CD4-positive, CD25-positive, alpha-beta regulatory T cell (primary cell): ENCODE measurements around the gene NFKBIB. TPM values are rescaled to one million over a fixed set of nuclear protein-coding genes. Genes with fewer than 3 reads are reported as not detected.
A peak's percentile ranks its signal among the peaks of the same experiment; 100 is the strongest.

Source experiments
- ATAC-seq, 2 donors: fragments of 150-1000 bp; cut with Tn5 transposase; one replicate each; pipeline ENCODE4 v1.10.0; 2021; ENCODE audit warnings: low read depth in 2 of 2, moderate number of reproducible peaks in 2 of 2, moderate library complexity in 1 of 2
- DNase-seq, 3 donors: peaks; one replicate each; pipeline versions ENCODE4 v3.0.0 to v3.0.0-alpha.2; 2012 to 2022; ENCODE audit warnings: mixed read lengths in 1 of 3
- H3K27ac ChIP-seq: one replicate; pipeline ENCODE4 v1.7.0; 2013; ENCODE audit warnings: mild to moderate bottlenecking, low read length; ENCODE audit not compliant: insufficient read depth, poor library complexity, severe bottlenecking
- H3K27me3 ChIP-seq: one replicate; pipeline ENCODE4 v1.7.0; 2013; ENCODE audit warnings: low read length; ENCODE audit not compliant: control insufficient read depth, insufficient read depth
- H3K36me3 ChIP-seq: one replicate; pipeline ENCODE4 v1.7.0; 2013; ENCODE audit warnings: mild to moderate bottlenecking, low read length, moderate library complexity; ENCODE audit not compliant: control insufficient read depth, insufficient read depth
- H3K4me1 ChIP-seq: 2 replicates; pipeline ENCODE4 v1.7.0; 2013; ENCODE audit warnings: mild to moderate bottlenecking, low read length; ENCODE audit not compliant: insufficient read depth, control insufficient read depth, poor library complexity, severe bottlenecking
- H3K4me3 ChIP-seq: one replicate; pipeline ENCODE4 v1.7.0; 2013; ENCODE audit warnings: low read depth, mild to moderate bottlenecking, low read length, moderate library complexity
- H3K9me3 ChIP-seq, 2 experiments: 1 replicate in 1 of 2; 2 replicates in 1 of 2; pipeline ENCODE4 v1.7.0; 2013; ENCODE audit warnings: low read length in 2 of 2, mild to moderate bottlenecking in 1 of 2, moderate library complexity in 1 of 2; ENCODE audit not compliant: control insufficient read depth in 2 of 2
- H3K27ac Mint-ChIP-seq, 3 donors: one replicate each; pipeline ENCODE4 v1.8.0; 2020 to 2022; ENCODE audit warnings: mild to moderate bottlenecking in 3 of 3, mixed read lengths in 3 of 3, moderate library complexity in 2 of 3
- H3K27me3 Mint-ChIP-seq: one replicate; pipeline ENCODE4 v1.8.0; 2022; ENCODE audit warnings: mild to moderate bottlenecking, mixed read lengths
- H3K36me3 Mint-ChIP-seq: one replicate; pipeline ENCODE4 v1.8.0; 2020; ENCODE audit warnings: mixed read lengths
- H3K4me1 Mint-ChIP-seq, 4 donors: one replicate each; pipeline ENCODE4 v1.8.0; 2020 to 2022; ENCODE audit warnings: mixed read lengths in 4 of 4, mild to moderate bottlenecking in 1 of 4
- H3K4me3 Mint-ChIP-seq, 4 donors: one replicate each; pipeline ENCODE4 v1.8.0; 2020 to 2022; ENCODE audit warnings: mild to moderate bottlenecking in 4 of 4, mixed read lengths in 4 of 4, moderate library complexity in 3 of 4
- H3K9me3 Mint-ChIP-seq, 7 donors: one replicate each; pipeline ENCODE4 v1.8.0; 2020 to 2022; ENCODE audit warnings: mixed read lengths in 7 of 7, mild to moderate bottlenecking in 3 of 7, moderate library complexity in 2 of 7
- polyA plus RNA-seq, 4 donors: library from polyadenylated mRNA; unstranded; fragments of 300-500 nt; fragmentation: Illumina TruSeq; gene quantifications; one replicate each; pipeline ENCODE4 v1.2.3, GENCODE V29; 2021
- total RNA-seq: library from RNA; stranded (reverse); gene quantifications from one replicate; pipeline ENCODE4 v1.2.3, GENCODE V29; 2022

The NFKBIB gene
- 57.7 TPM for total RNA-seq
- polyA plus RNA-seq, result 10 to 100 TPM in 3 of 4 donors, 1 to 10 TPM in 1; 9.0 to 18.9 (median 11.9) TPM

GRCh38 chr19:38899447-38900201 is at the start of gene NFKBIB, which contains the start of gene SIRT2:
TSS of gene NFKBIB (plus strand) at chr19:38899969. CDS start at chr19:38900033, 64 bp downstream.
TSS of gene SIRT2 (minus strand) at chr19:38899618. CDS start at chr19:38899521, 97 bp downstream.
- Histone ChIP-seq H3K27ac (peak within 1 kb of the TSS; percentile 99), H3K9me3 (no peaks in the 10 kb centered on the region), H3K36me3 (peaks cover 3% of the 10 kb centered on the region), H3K4me3 (peak within 1 kb of the TSS; percentile 92), H3K27me3 (no peaks in the 10 kb centered on the region), H3K4me1 (peaks cover 32% of the 10 kb centered on the region)
- DNase-seq (peak; percentile 99 to 100 (median 100)), ATAC-seq (peak; percentile 92 to 93)
- H3K27me3 Mint-ChIP-seq, result no peaks in the 10 kb centered on the region
- H3K36me3 Mint-ChIP-seq, result peaks cover 9% of the 10 kb centered on the region
- H3K4me3 Mint-ChIP-seq, result peak within 1 kb of the TSS; percentile 91 to 99 (median 95)
- H3K4me1 Mint-ChIP-seq, result peaks cover 6 to 64% (median 33%) of the 10 kb centered on the region in 4 donors
- peak within 1 kb of the TSS; percentile 95 to 99 (median 97) for H3K27ac Mint-ChIP-seq
- peaks cover 0 to 1% (median 0%) of the 10 kb centered on the region in 7 donors for H3K9me3 Mint-ChIP-seq

GRCh38 chr19:38850436-38850975 is 49.3 kb upstream of the NFKBIB start:
- Mint-ChIP-seq H3K27ac (peak overlapping the region; percentile 96 to 99 (median 99)), H3K4me3 (peak overlapping the region; percentile 84 to 98 (median 96)), H3K4me1 (peaks cover 0 to 62% (median 30%) of the 10 kb centered on the region in 4 donors), H3K9me3 (no peaks in the 10 kb centered on the region), H3K27me3 (peaks cover 10% of the 10 kb centered on the region), H3K36me3 (peaks cover 27% of the 10 kb centered on the region)
- Histone ChIP-seq H3K4me1 (peaks cover 60% of the 10 kb centered on the region), H3K27me3 (no peaks in the 10 kb centered on the region), H3K36me3 (peaks cover 24% of the 10 kb centered on the region), H3K4me3 (peak overlapping the region; percentile 94), H3K27ac (peak overlapping the region; percentile 95), H3K9me3 (no peaks in the 10 kb centered on the region)
- ATAC-seq, result peak; percentile 79 to 82
- DNase-seq, result peak; percentile 98 to 100 (median 99)

- DNase-seq, result peak in 1 of 3 donors; percentile 35
- H3K27me3 Mint-ChIP-seq, result peaks cover 10% of the 10 kb centered on the region
Observed at GRCh38 chr19:38850976-38851621, 48.7 kb upstream of the NFKBIB start.

GRCh38 chr19:38851622-38852230 is 48.0 kb upstream of the NFKBIB start:
- no peaks in the 10 kb centered on the region for H3K27me3 ChIP-seq
- Mint-ChIP-seq H3K27ac (peak overlapping the region; percentile 96 to 99 (median 99)), H3K36me3 (peaks cover 20% of the 10 kb centered on the region), H3K4me3 (peak overlapping the region; percentile 84 to 98 (median 96)), H3K27me3 (peaks cover 10% of the 10 kb centered on the region), H3K4me1 (peaks cover 0 to 54% (median 25%) of the 10 kb centered on the region in 4 donors), H3K9me3 (no peaks in the 10 kb centered on the region)
- ATAC-seq (peak; percentile 2 to 4), DNase-seq (peak; percentile 86 to 93 (median 88))
- peaks cover 48% of the 10 kb centered on the region for H3K4me1 ChIP-seq
- no peaks in the 10 kb centered on the region for H3K9me3 ChIP-seq
- H3K27ac ChIP-seq, result peak overlapping the region; percentile 95
- H3K36me3 ChIP-seq, result peaks cover 12% of the 10 kb centered on the region
- peak overlapping the region; percentile 94 for H3K4me3 ChIP-seq

More at GRCh38 chr19:38850976-38851621, 48.7 kb upstream of the NFKBIB start:
- peak overlapping the region; percentile 95 for H3K27ac ChIP-seq
- H3K4me3 ChIP-seq, result peak overlapping the region; percentile 94
- peak overlapping the region; percentile 96 to 99 (median 99) for H3K27ac Mint-ChIP-seq
- H3K27me3 ChIP-seq, result no peaks in the 10 kb centered on the region
- H3K4me3 Mint-ChIP-seq, result peak overlapping the region; percentile 84 to 98 (median 96)
- H3K4me1 ChIP-seq, result peaks cover 54% of the 10 kb centered on the region
- H3K9me3 Mint-ChIP-seq, result no peaks in the 10 kb centered on the region
- H3K36me3 ChIP-seq, result peaks cover 18% of the 10 kb centered on the region
- no peaks in the 10 kb centered on the region for H3K9me3 ChIP-seq
- peaks cover 21% of the 10 kb centered on the region for H3K36me3 Mint-ChIP-seq
- H3K4me1 Mint-ChIP-seq, result peaks cover 0 to 56% (median 26%) of the 10 kb centered on the region in 4 donors
- no peak for ATAC-seq

- Histone ChIP-seq H3K36me3 (peaks cover 5% of the 10 kb centered on the region), H3K9me3 (no peaks in the 10 kb centered on the region), H3K4me3 (peak overlapping the region; percentile 70), H3K27ac (peak overlapping the region; percentile 95), H3K27me3 (no peaks in the 10 kb centered on the region), H3K4me1 (peaks cover 48% of the 10 kb centered on the region)
- ATAC-seq (no peak), DNase-seq (peak; percentile 47 to 73 (median 47))
- H3K4me3 Mint-ChIP-seq, result peak overlapping the region; percentile 94 to 96 (median 95)
- H3K36me3 Mint-ChIP-seq, result peaks cover 16% of the 10 kb centered on the region
- peaks cover 10% of the 10 kb centered on the region for H3K27me3 Mint-ChIP-seq
- peaks cover 0 to 55% (median 27%) of the 10 kb centered on the region in 4 donors for H3K4me1 Mint-ChIP-seq
- H3K27ac Mint-ChIP-seq, result peak overlapping the region; percentile 95 to 96 (median 96)
- no peaks in the 10 kb centered on the region for H3K9me3 Mint-ChIP-seq
Observed at GRCh38 chr19:38852231-38853044, 47.3 kb upstream of the NFKBIB start.

- no peaks in the 10 kb centered on the region for H3K36me3 ChIP-seq
- DNase-seq (no peak), ATAC-seq (no peak)
- H3K27ac Mint-ChIP-seq, result peak overlapping the region; percentile 95 to 96 (median 96)
- H3K36me3 Mint-ChIP-seq, result peaks cover 9% of the 10 kb centered on the region
- H3K4me1 ChIP-seq, result peaks cover 44% of the 10 kb centered on the region
- H3K4me3 Mint-ChIP-seq, result peak overlapping the region; percentile 94 to 96 (median 95)
- H3K4me3 ChIP-seq, result peak overlapping the region; percentile 70
- peaks cover 10% of the 10 kb centered on the region for H3K27me3 Mint-ChIP-seq
- no peaks in the 10 kb centered on the region for H3K9me3 Mint-ChIP-seq
- H3K4me1 Mint-ChIP-seq, result peaks cover 0 to 51% (median 26%) of the 10 kb centered on the region in 4 donors
- H3K27ac ChIP-seq, result peak overlapping the region; percentile 95
- no peaks in the 10 kb centered on the region for H3K9me3 ChIP-seq
- no peaks in the 10 kb centered on the region for H3K27me3 ChIP-seq
Observed at GRCh38 chr19:38853214-38853613, 46.6 kb upstream of the NFKBIB start.
